Neural progenitor cell (in vitro differentiated cells): ENCODE measurements around the gene ERICH2. TPM values are rescaled to one million over a fixed set of nuclear protein-coding genes. Genes with fewer than 3 reads are reported as not detected.

ENCODE experiments used
- DNase-seq: peaks from one replicate; pipeline ENCODE4 v3.0.0-alpha.2; 2016; ENCODE audit warnings: low spot score
- H2AFZ ChIP-seq: fragments of 200-600 bp; sonication (generic); replicated peaks from 2 replicates; pipeline ENCODE4 v1.6.1; 2016; ENCODE audit warnings: antibody characterized with exemption
- H3F3A ChIP-seq: fragments of 200-600 bp; sonication (generic); 2 replicates; pipeline ENCODE4 v1.6.1; 2016; ENCODE audit warnings: antibody characterized with exemption, low read depth
- H3K27ac ChIP-seq: fragments of 200-600 bp; sonication (generic); 2 replicates; pipeline ENCODE4 v1.5.1; 2016; ENCODE audit warnings: mild to moderate bottlenecking
- H3K27me3 ChIP-seq: fragments of 200-600 bp; sonication (generic); 2 replicates; pipeline ENCODE4 v1.6.1; 2016; ENCODE audit warnings: mild to moderate bottlenecking, moderate library complexity
- H3K36me3 ChIP-seq: fragments of 200-600 bp; sonication (generic); 2 replicates; pipeline ENCODE4 v1.5.1; 2016
- H3K4me1 ChIP-seq: fragments of 200-600 bp; sonication (generic); 2 replicates; pipeline ENCODE4 v1.6.1; 2016; ENCODE audit warnings: mixed run types
- H3K4me2 ChIP-seq: fragments of 200-600 bp; sonication (generic); 2 replicates; pipeline ENCODE4 v1.6.1; 2016
- H3K4me3 ChIP-seq: fragments of 200-600 bp; sonication (generic); 2 replicates; pipeline ENCODE4 v1.5.1; 2016
- H3K79me2 ChIP-seq: fragments of 200-600 bp; sonication (generic); 2 replicates; pipeline ENCODE4 v1.6.1; 2016; ENCODE audit warnings: low read depth
- H3K9ac ChIP-seq: fragments of 200-600 bp; sonication (generic); 2 replicates; pipeline ENCODE4 v1.6.1; 2016
- H3K9me3 ChIP-seq: fragments of 200-600 bp; sonication (generic); 2 replicates; pipeline ENCODE4 v1.5.1; 2016; ENCODE audit warnings: low read depth
- H4K20me1 ChIP-seq: fragments of 200-600 bp; sonication (generic); 2 replicates; pipeline ENCODE4 v1.6.1; 2016; ENCODE audit warnings: low read depth
- H3K27ac Mint-ChIP-seq: 3 replicates; pipeline ENCODE4 v1.8.0; 2021; ENCODE audit warnings: mixed read lengths
- H3K27me3 Mint-ChIP-seq: 2 replicates; pipeline ENCODE4 v1.8.0; 2022; ENCODE audit warnings: low read depth, mild to moderate bottlenecking, inconsistent platforms, moderate library complexity, mixed read lengths; ENCODE audit not compliant: insufficient read depth
- H3K36me3 Mint-ChIP-seq: 3 replicates; pipeline ENCODE4 v1.8.0; 2021; ENCODE audit warnings: mixed read lengths
- H3K4me1 Mint-ChIP-seq: 3 replicates; pipeline ENCODE4 v1.8.0; 2021; ENCODE audit warnings: mixed read lengths
- H3K4me3 Mint-ChIP-seq: 3 replicates; pipeline ENCODE4 v1.8.0; 2021; ENCODE audit warnings: mild to moderate bottlenecking, moderate library complexity, mixed read lengths
- H3K9me3 Mint-ChIP-seq: 3 replicates; pipeline ENCODE4 v1.8.0; 2020; ENCODE audit warnings: mixed read lengths
- CTCF ChIP-seq: fragments of 200-600 bp; sonication (generic); IDR thresholded peaks from 2 replicates; pipeline ENCODE4 v1.5.1; 2017; ENCODE audit warnings: antibody characterized with exemption, mild to moderate bottlenecking
- EZH2 ChIP-seq: fragments of 200-600 bp; sonication (generic); IDR thresholded peaks from 2 replicates; pipeline ENCODE4 v1.6.1; 2017; ENCODE audit warnings: antibody characterized with exemption, mild to moderate bottlenecking, moderate library complexity
- EZH2phosphoT487 ChIP-seq: fragments of 200-600 bp; sonication (generic); IDR thresholded peaks from 2 replicates; pipeline ENCODE4 v1.6.1; 2017; ENCODE audit warnings: antibody characterized with exemption
- total RNA-seq: library from RNA; depleted of rRNA; stranded (reverse); fragments of >200 nt; gene quantifications from 2 replicates; pipeline ENCODE4 v1.2.3, GENCODE V29; 2015; ENCODE audit warnings: low replicate concordance

Gene ERICH2
- total RNA-seq, 1 donor from 2014 or later, result 2.7 TPM

GRCh38 chr2:170779304-170779703 is 9.1 kb downstream of the ERICH2 start:
- H3K4me2 ChIP-seq, result no peak overlapping the region
- no peaks in the 10 kb centered on the region for H3K9me3 Mint-ChIP-seq
- no peak for TF ChIP-seq EZH2
- TF ChIP-seq CTCF, result no peak
- no peak for TF ChIP-seq EZH2phosphoT487
- H3K36me3 Mint-ChIP-seq, result no peaks in the 10 kb centered on the region
- no peak overlapping the region for H3K27ac ChIP-seq
- H3K4me1 Mint-ChIP-seq, result no peaks in the 10 kb centered on the region
- H3F3A ChIP-seq, result peaks cover 8% of the 10 kb centered on the region
- DNase-seq, result no peak
- no peaks in the 10 kb centered on the region for H3K36me3 ChIP-seq
- H2AFZ ChIP-seq, result no peak overlapping the region
- H3K27ac Mint-ChIP-seq, result no peak overlapping the region
- H3K9ac ChIP-seq, result no peak overlapping the region
- H4K20me1 ChIP-seq, result no peaks in the 10 kb centered on the region
- H3K4me1 ChIP-seq, result peaks cover 5% of the 10 kb centered on the region
- no peaks in the 10 kb centered on the region for H3K27me3 ChIP-seq
- H3K27me3 Mint-ChIP-seq, result no peaks in the 10 kb centered on the region
- no peaks in the 10 kb centered on the region for H3K9me3 ChIP-seq
- no peak overlapping the region for H3K4me3 Mint-ChIP-seq
- no peaks in the 10 kb centered on the region for H3K79me2 ChIP-seq
- H3K4me3 ChIP-seq, result no peak overlapping the region

- Histone ChIP-seq H3K27ac (no peak overlapping the region), H3K4me2 (no peak overlapping the region), H3K9ac (no peak overlapping the region), H3K27me3 (no peaks in the 10 kb centered on the region), H4K20me1 (no peaks in the 10 kb centered on the region), H3K4me1 (peaks cover under 1% of the 10 kb centered on the region), H2AFZ (no peak overlapping the region), H3F3A (peaks cover 8% of the 10 kb centered on the region), H3K9me3 (no peaks in the 10 kb centered on the region), H3K4me3 (no peak overlapping the region), H3K36me3 (no peaks in the 10 kb centered on the region), H3K79me2 (no peaks in the 10 kb centered on the region)
- no peaks in the 10 kb centered on the region for H3K9me3 Mint-ChIP-seq
- H3K27ac Mint-ChIP-seq, result no peak overlapping the region
- no peak overlapping the region for H3K4me3 Mint-ChIP-seq
- TF ChIP-seq EZH2phosphoT487 (no peak), CTCF (no peak), EZH2 (no peak)
- H3K36me3 Mint-ChIP-seq, result no peaks in the 10 kb centered on the region
- no peak for DNase-seq
- peaks cover 4% of the 10 kb centered on the region for H3K27me3 Mint-ChIP-seq
- no peaks in the 10 kb centered on the region for H3K4me1 Mint-ChIP-seq
Observed at GRCh38 chr2:170782673-170783072, 12.5 kb downstream of the ERICH2 start.

GRCh38 chr2:170783549-170783948 is 13.4 kb downstream of the ERICH2 start:
- no peaks in the 10 kb centered on the region for H3K36me3 ChIP-seq
- no peak overlapping the region for H3K4me2 ChIP-seq
- no peaks in the 10 kb centered on the region for H3K27me3 ChIP-seq
- Mint-ChIP-seq H3K4me3 (no peak overlapping the region), H3K9me3 (no peaks in the 10 kb centered on the region), H3K4me1 (no peaks in the 10 kb centered on the region), H3K27ac (no peak overlapping the region), H3K36me3 (no peaks in the 10 kb centered on the region), H3K27me3 (peaks cover 4% of the 10 kb centered on the region)
- no peak overlapping the region for H3K4me3 ChIP-seq
- no peak overlapping the region for H3K27ac ChIP-seq
- H4K20me1 ChIP-seq, result no peaks in the 10 kb centered on the region
- TF ChIP-seq CTCF (no peak), EZH2 (no peak), EZH2phosphoT487 (no peak)
- H3K79me2 ChIP-seq, result no peaks in the 10 kb centered on the region
- no peak for DNase-seq
- no peaks in the 10 kb centered on the region for H3K9me3 ChIP-seq
- H3K9ac ChIP-seq, result no peak overlapping the region
- H3K4me1 ChIP-seq, result no peaks in the 10 kb centered on the region
- H2AFZ ChIP-seq, result no peak overlapping the region
- H3F3A ChIP-seq, result peaks cover 4% of the 10 kb centered on the region
